Lower lobe of right lung (tissue), 2 donors: ENCODE data around the gene DPP4. TPM values are rescaled to one million over a fixed set of nuclear protein-coding genes. Genes with fewer than 3 reads are reported as not detected.

ENCODE experiments used
- ATAC-seq, 2 donors: fragments of 200-7000 bp; cut with Tn5 transposase; one replicate each; pipeline ENCODE4 v1.9.1; 2020 to 2022; ENCODE audit warnings: mild to moderate bottlenecking in 2 of 2, moderate library complexity in 2 of 2
- DNase-seq: peaks from one replicate; pipeline ENCODE4 v3.0.0-alpha.2; 2020
- H3K27ac ChIP-seq: fragments of 200-600 bp; one replicate; pipeline ENCODE4 v1.8.0; 2022
- H3K27me3 ChIP-seq: fragments of 200-600 bp; one replicate; pipeline ENCODE4 v1.8.0; 2022; ENCODE audit warnings: low read depth
- H3K36me3 ChIP-seq: fragments of 200-600 bp; one replicate; pipeline ENCODE4 v1.8.0; 2022; ENCODE audit warnings: mild to moderate bottlenecking
- H3K4me1 ChIP-seq: fragments of 200-600 bp; one replicate; pipeline ENCODE4 v1.8.0; 2022
- H3K4me3 ChIP-seq: fragments of 200-600 bp; one replicate; pipeline ENCODE4 v1.8.0; 2022; ENCODE audit warnings: mild to moderate bottlenecking
- H3K9me3 ChIP-seq: fragments of 200-600 bp; one replicate; pipeline ENCODE4 v1.8.0; 2022
- intact Hi-C: fragments of 100-400 bp; cut with DNase I; formaldehyde crosslinking; loops from one replicate; pipeline ENCODE4 v1.11.0; 2022
- total RNA-seq: library from RNA; stranded (reverse); fragmentation: NEBNext Ultra II Directional; extraction: Animal tissue kit (Norgen Biotek cat#: 25700); gene quantifications from one replicate; pipeline ENCODE4 v1.2.1, GENCODE V29; 2021
- TF ChIP-seq, protein P1 (sequence below): fragments of 200-600 bp; IDR thresholded peaks from one replicate; pipeline ENCODE4 v1.8.0; 2022; ENCODE audit warnings: antibody characterized with exemption, mild to moderate bottlenecking
- donor health status: DM: no; HTN: yes; CAD: no; lungs with severe emphysema.

DPP4 gene
- total RNA-seq, 1 donor from 2014 or later, result 24.5 TPM

GRCh38 chr2:162000431-162000830 is 73.6 kb downstream of the DPP4 start:
- H3K27ac ChIP-seq, result no peak overlapping the region
- TF ChIP-seq, protein P1, sequence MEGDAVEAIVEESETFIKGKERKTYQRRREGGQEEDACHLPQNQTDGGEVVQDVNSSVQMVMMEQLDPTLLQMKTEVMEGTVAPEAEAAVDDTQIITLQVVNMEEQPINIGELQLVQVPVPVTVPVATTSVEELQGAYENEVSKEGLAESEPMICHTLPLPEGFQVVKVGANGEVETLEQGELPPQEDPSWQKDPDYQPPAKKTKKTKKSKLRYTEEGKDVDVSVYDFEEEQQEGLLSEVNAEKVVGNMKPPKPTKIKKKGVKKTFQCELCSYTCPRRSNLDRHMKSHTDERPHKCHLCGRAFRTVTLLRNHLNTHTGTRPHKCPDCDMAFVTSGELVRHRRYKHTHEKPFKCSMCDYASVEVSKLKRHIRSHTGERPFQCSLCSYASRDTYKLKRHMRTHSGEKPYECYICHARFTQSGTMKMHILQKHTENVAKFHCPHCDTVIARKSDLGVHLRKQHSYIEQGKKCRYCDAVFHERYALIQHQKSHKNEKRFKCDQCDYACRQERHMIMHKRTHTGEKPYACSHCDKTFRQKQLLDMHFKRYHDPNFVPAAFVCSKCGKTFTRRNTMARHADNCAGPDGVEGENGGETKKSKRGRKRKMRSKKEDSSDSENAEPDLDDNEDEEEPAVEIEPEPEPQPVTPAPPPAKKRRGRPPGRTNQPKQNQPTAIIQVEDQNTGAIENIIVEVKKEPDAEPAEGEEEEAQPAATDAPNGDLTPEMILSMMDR, result no peak
- intact Hi-C loops, result no loop called here
- H3K27me3 ChIP-seq, result no peaks in the 10 kb centered on the region
- H3K4me1 ChIP-seq, result no peaks in the 10 kb centered on the region
- H3K36me3 ChIP-seq, result peaks cover 9% of the 10 kb centered on the region
- DNase-seq, result no peak
- no peaks in the 10 kb centered on the region for H3K9me3 ChIP-seq
- H3K4me3 ChIP-seq, result no peak overlapping the region
- no peak for ATAC-seq

DNA sequence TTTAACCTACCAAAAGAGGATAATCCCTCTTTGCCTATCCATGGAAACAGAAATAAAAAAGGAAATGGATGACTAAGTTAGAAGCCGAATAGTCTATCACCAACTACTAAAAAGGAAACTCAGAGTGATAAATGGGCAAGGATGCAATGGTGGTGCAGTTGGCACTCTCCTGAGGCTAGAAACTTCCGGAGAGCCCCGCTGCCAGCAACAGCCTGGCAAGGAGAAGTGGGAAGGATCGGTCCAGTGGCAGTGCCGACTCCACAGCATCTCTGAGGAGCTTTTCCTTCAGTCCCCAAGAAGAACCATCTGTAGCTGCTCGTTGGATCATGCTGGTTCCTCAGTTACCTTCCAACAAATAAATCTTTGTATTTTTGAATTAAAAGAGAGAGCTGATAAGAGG is 74.7 kb downstream of the DPP4 start:
- TF ChIP-seq, protein P1, result no peak
- H3K4me3 ChIP-seq, result no peak overlapping the region
- no peaks in the 10 kb centered on the region for H3K27me3 ChIP-seq
- H3K9me3 ChIP-seq, result no peaks in the 10 kb centered on the region
- no peaks in the 10 kb centered on the region for H3K36me3 ChIP-seq
- H3K4me1 ChIP-seq, result no peaks in the 10 kb centered on the region
- DNase-seq, result no peak
- ATAC-seq, result no peak
- H3K27ac ChIP-seq, result no peak overlapping the region
- intact Hi-C loops, result no loop called here

GRCh38 chr2:161998857-161999256 is 75.2 kb downstream of the DPP4 start:
- Histone ChIP-seq H3K9me3 (no peaks in the 10 kb centered on the region), H3K4me3 (no peak overlapping the region), H3K4me1 (no peaks in the 10 kb centered on the region), H3K27ac (no peak overlapping the region), H3K36me3 (no peaks in the 10 kb centered on the region), H3K27me3 (no peaks in the 10 kb centered on the region)
- DNase-seq (no peak), ATAC-seq (no peak)
- TF ChIP-seq, protein P1, result no peak
- intact Hi-C loops, result no loop called here

- TF ChIP-seq, protein P1, result no peak
- DNase-seq, result no peak
- H3K36me3 ChIP-seq, result no peaks in the 10 kb centered on the region
- H3K27ac ChIP-seq, result no peak overlapping the region
- no peak for ATAC-seq
- intact Hi-C loops, result no loop called here
- no peaks in the 10 kb centered on the region for H3K27me3 ChIP-seq
- no peaks in the 10 kb centered on the region for H3K9me3 ChIP-seq
- no peaks in the 10 kb centered on the region for H3K4me1 ChIP-seq
- no peak overlapping the region for H3K4me3 ChIP-seq
These were observed 76.0 kb downstream of the DPP4 start for GRCh38 chr2:161997916-161998471.

DNA sequence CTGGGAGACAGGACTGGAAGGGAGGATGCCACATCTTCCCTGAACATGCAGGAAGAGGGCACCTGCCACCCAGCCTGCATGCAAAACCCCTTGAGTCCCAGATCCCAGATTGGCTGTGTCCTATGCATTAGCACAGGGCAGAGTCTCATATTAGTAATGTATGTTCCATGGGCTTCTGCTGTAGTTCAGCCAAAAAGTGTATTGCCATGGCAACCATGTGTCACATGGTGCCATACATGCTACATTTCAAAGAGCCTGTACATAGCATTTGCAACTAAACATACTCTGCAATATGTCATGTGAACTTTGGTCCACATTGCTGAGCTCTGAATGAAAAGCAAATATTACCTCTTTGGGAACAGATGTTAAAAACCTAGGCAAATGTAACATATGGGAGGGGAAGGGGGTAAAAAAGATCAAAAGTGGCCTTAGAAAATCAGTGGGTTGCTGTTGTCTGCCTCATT is 78.4 kb downstream of the DPP4 start:
- no peaks in the 10 kb centered on the region for H3K36me3 ChIP-seq
- no peak for DNase-seq
- H3K9me3 ChIP-seq, result no peaks in the 10 kb centered on the region
- ATAC-seq, result no peak
- TF ChIP-seq, protein P1, result no peak
- no peak overlapping the region for H3K27ac ChIP-seq
- no peaks in the 10 kb centered on the region for H3K27me3 ChIP-seq
- intact Hi-C loops, result no loop called here
- no peaks in the 10 kb centered on the region for H3K4me1 ChIP-seq
- H3K4me3 ChIP-seq, result no peak overlapping the region
